SK-N-MC (cell line): ENCODE results near the gene KRTAP9-6.
"Not testable (repeated sequence)": the region's sequence is repeated elsewhere in the genome, so short reads cannot be mapped to it uniquely, and the experiment has no call there.

Experiments used
- DNase-seq: peaks from one replicate; pipeline ENCODE4 v3.0.0-alpha.2; 2011; ENCODE audit warnings: low read depth, low spot score
- H3K27ac ChIP-seq: fragments of 200-600 bp; sonication (generic); 2 replicates; pipeline ENCODE4 v1.5.1; 2016; ENCODE audit warnings: mixed run types
- H3K36me3 ChIP-seq: fragments of 200-600 bp; sonication (generic); 2 replicates; pipeline ENCODE4 v1.6.1; 2017; ENCODE audit warnings: antibody characterized with exemption, low read length, mixed read lengths; ENCODE audit not compliant: insufficient read depth
- H3K4me3 ChIP-seq: fragments of 200-600 bp; sonication (generic); 2 replicates; pipeline ENCODE4 v1.5.1; 2016
- H3K9ac ChIP-seq: fragments of 200-600 bp; sonication (generic); 2 replicates; pipeline ENCODE4 v1.8.0; 2017; ENCODE audit warnings: mixed run types, mixed read lengths; ENCODE audit not compliant: insufficient read length
- H3K9me3 ChIP-seq: fragments of 200-600 bp; sonication (generic); 2 replicates; pipeline ENCODE4 v1.6.1; 2017; ENCODE audit warnings: low read depth, mild to moderate bottlenecking, antibody characterized with exemption, low read length, moderate library complexity, mixed read lengths
- EZH2 ChIP-seq: fragments of 200-600 bp; sonication (generic); IDR thresholded peaks from one replicate; pipeline ENCODE4 v1.6.1; 2017; ENCODE audit warnings: antibody characterized with exemption
- FOXP2 ChIP-seq: optimal IDR thresholded peaks from 2 replicates; pipeline ENCODE3; 2011; ENCODE audit warnings: mild to moderate bottlenecking, moderate library complexity; ENCODE audit not compliant: insufficient read depth; ENCODE audit errors: extremely low read length, control extremely low read depth
- POLR2AphosphoS5 ChIP-seq: IDR thresholded peaks from 2 replicates; pipeline ENCODE4 v1.6.1; 2012; ENCODE audit warnings: mild to moderate bottlenecking, low read depth, low read length, borderline replicate concordance

KRTAP9-6 gene

GRCh38 chr17:41251261-41251660 is 13.9 kb upstream of the KRTAP9-6 start:
- Histone ChIP-seq H3K9ac (no peak overlapping the region), H3K27ac (no peak overlapping the region), H3K4me3 (no peak overlapping the region), H3K9me3 (no peaks in the 10 kb centered on the region), H3K36me3 (no peaks in the 10 kb centered on the region)
- TF ChIP-seq EZH2 (no peak), POLR2AphosphoS5 (no peak), FOXP2 (no peak)
- no peak for DNase-seq

- H3K27ac ChIP-seq: no peak overlapping the region
- H3K9me3 ChIP-seq: no peaks in the 10 kb centered on the region
- no peak overlapping the region for H3K4me3 ChIP-seq
- no peaks in the 10 kb centered on the region for H3K36me3 ChIP-seq
- TF ChIP-seq FOXP2 (no peak), POLR2AphosphoS5 (no peak)
- no peak overlapping the region for H3K9ac ChIP-seq
- DNase-seq: no peak
These were observed 10.3 kb upstream of the KRTAP9-6 start for GRCh38 chr17:41254861-41255260.

GRCh38 chr17:41255381-41256290 is 9.5 kb upstream of the KRTAP9-6 start, which contains the start of gene KRTAP9-9:
TSS of gene KRTAP9-9 (plus strand) at chr17:41255384.
- H3K9ac ChIP-seq, H3K9me3 ChIP-seq, DNase-seq: not testable (repeated sequence)

GRCh38 chr17:41256291-41256685 is 8.9 kb upstream of the KRTAP9-6 start:
- Histone ChIP-seq H3K27ac (no peak overlapping the region), H3K9me3 (no peaks in the 10 kb centered on the region), H3K4me3 (no peak overlapping the region), H3K9ac (no peak overlapping the region), H3K36me3 (no peaks in the 10 kb centered on the region)
- no peak for DNase-seq
- TF ChIP-seq EZH2 (no peak), FOXP2 (no peak), POLR2AphosphoS5 (no peak)

More at GRCh38 chr17:41255381-41256290, 9.5 kb upstream of the KRTAP9-6 start, which contains the start of gene KRTAP9-9:
- not testable (repeated sequence) for H3K27ac ChIP-seq, H3K4me3 ChIP-seq, H3K36me3 ChIP-seq

- Histone ChIP-seq H3K27ac (no peak overlapping the region), H3K36me3 (no peaks in the 10 kb centered on the region), H3K9ac (no peak overlapping the region), H3K4me3 (no peak overlapping the region), H3K9me3 (no peaks in the 10 kb centered on the region)
- no peak for DNase-seq
- TF ChIP-seq FOXP2: no peak
These were observed 6.8 kb upstream of the KRTAP9-6 start for GRCh38 chr17:41258406-41258805.

- Histone ChIP-seq H3K9ac (no peak overlapping the region), H3K9me3 (no peaks in the 10 kb centered on the region), H3K36me3 (no peaks in the 10 kb centered on the region), H3K4me3 (no peak overlapping the region), H3K27ac (no peak overlapping the region)
- DNase-seq: no peak
- TF ChIP-seq POLR2AphosphoS5 (no peak), EZH2 (no peak), FOXP2 (no peak)
These were observed 2.0 kb upstream of the KRTAP9-6 start for GRCh38 chr17:41263212-41263611.

- Histone ChIP-seq H3K27ac (no peak overlapping the region), H3K9me3 (no peaks in the 10 kb centered on the region), H3K9ac (no peak overlapping the region), H3K4me3 (no peak overlapping the region), H3K36me3 (no peaks in the 10 kb centered on the region)
- DNase-seq: no peak
- no peak for TF ChIP-seq POLR2AphosphoS5
- TF ChIP-seq EZH2: no peak
- TF ChIP-seq FOXP2: no peak
These were observed 579 bp upstream of the KRTAP9-6 start for GRCh38 chr17:41264599-41264998.

- H3K9me3 ChIP-seq: no peaks in the 10 kb centered on the region
- no peak for DNase-seq
- no peak overlapping the region for H3K4me3 ChIP-seq
- no peaks in the 10 kb centered on the region for H3K36me3 ChIP-seq
- no peak overlapping the region for H3K9ac ChIP-seq
- no peak for TF ChIP-seq FOXP2
- TF ChIP-seq POLR2AphosphoS5: no peak
- H3K27ac ChIP-seq: no peak overlapping the region
These were observed 2.5 kb downstream of the KRTAP9-6 start for GRCh38 chr17:41267711-41268110.

- not testable (repeated sequence) for H3K36me3 ChIP-seq, H3K9me3 ChIP-seq, H3K9ac ChIP-seq, H3K27ac ChIP-seq, DNase-seq, H3K4me3 ChIP-seq
These were observed 6.1 kb downstream of the KRTAP9-6 start for GRCh38 chr17:41271323-41271722.
